ENCODE measurements around the gene IGF1R.

GRCh38 chr15:98966091-98966787 is 317.9 kb downstream of the IGF1R start:
- TF ChIP-seq CTCF (IDR thresholded peaks at IDR 0.05) (no peak), POLR2A (IDR thresholded peaks at IDR 0.05) (no peak)
